ENCODE results near the gene SAMD1.

The SAMD1 gene

DNA sequence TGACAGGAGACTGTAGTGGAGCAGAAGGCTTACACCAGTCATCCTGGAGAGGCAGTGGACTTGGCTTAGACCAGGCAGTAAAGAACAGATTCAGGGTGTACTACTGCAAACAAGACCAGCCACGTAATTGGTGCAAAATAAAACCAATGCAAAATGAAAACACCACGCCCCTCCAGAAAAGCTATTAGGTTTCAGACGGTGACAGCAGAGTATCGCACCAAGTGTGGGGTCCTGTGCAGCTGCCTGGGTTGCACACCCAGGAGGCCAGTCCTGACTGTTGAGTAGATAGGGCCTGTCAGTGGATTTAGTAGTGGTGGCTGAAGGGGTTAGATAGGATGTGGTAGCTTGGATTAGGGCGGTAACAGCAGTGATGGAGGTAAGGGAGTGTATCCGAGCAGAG is 32.4 kb upstream of the SAMD1 start:
- Histone ChIP-seq H3K4me1 (ENCODE audit: low read depth, poor library complexity, severe bottlenecking) (peaks cover 13% of the 10 kb centered on the region), H3K4me2 (no peak overlapping the region), H2AFZ (ENCODE audit: low read depth) (no peak overlapping the region), H3K79me2 (ENCODE audit: insufficient read depth, low read depth) (no peaks in the 10 kb centered on the region), H3K4me3 (IDR thresholded peaks at IDR 0.05; ENCODE audit: insufficient read depth, low read depth, low read length) (no peak overlapping the region), H3K27me3 (ENCODE audit: insufficient read depth, low read depth) (no peaks in the 10 kb centered on the region), H3K36me3 (ENCODE audit: insufficient read depth) (no peaks in the 10 kb centered on the region), H4K20me1 (ENCODE audit: insufficient read depth) (no peaks in the 10 kb centered on the region), H3K27ac (no peak overlapping the region), H3K9ac (no peak overlapping the region)
- no peak for TF ChIP-seq CTCF (conservative IDR thresholded peaks at IDR 0.05; ENCODE audit: low read depth, low read length)

- TF ChIP-seq CTCF (conservative IDR thresholded peaks at IDR 0.05; ENCODE audit: low read depth, low read length), result no peak
- H3K9ac ChIP-seq, result no peak overlapping the region
- no peaks in the 10 kb centered on the region for H3K36me3 ChIP-seq (ENCODE audit: insufficient read depth)
- no peaks in the 10 kb centered on the region for H4K20me1 ChIP-seq (ENCODE audit: insufficient read depth)
- H3K4me2 ChIP-seq, result no peak overlapping the region
- H3K27me3 ChIP-seq (ENCODE audit: insufficient read depth, low read depth), result no peaks in the 10 kb centered on the region
- H3K79me2 ChIP-seq (ENCODE audit: insufficient read depth, low read depth), result no peaks in the 10 kb centered on the region; the same call in 1 of the 2 replicates
- H2AFZ ChIP-seq (ENCODE audit: low read depth), result no peak overlapping the region
- H3K4me3 ChIP-seq (IDR thresholded peaks at IDR 0.05; ENCODE audit: insufficient read depth, low read depth, low read length), result no peak overlapping the region
- peaks cover 10% of the 10 kb centered on the region for H3K4me1 ChIP-seq (ENCODE audit: low read depth, poor library complexity, severe bottlenecking)
- H3K27ac ChIP-seq, result no peak overlapping the region
Measured at GRCh38 chr19:14120497-14120780, 29.9 kb upstream of the SAMD1 start.

DNA sequence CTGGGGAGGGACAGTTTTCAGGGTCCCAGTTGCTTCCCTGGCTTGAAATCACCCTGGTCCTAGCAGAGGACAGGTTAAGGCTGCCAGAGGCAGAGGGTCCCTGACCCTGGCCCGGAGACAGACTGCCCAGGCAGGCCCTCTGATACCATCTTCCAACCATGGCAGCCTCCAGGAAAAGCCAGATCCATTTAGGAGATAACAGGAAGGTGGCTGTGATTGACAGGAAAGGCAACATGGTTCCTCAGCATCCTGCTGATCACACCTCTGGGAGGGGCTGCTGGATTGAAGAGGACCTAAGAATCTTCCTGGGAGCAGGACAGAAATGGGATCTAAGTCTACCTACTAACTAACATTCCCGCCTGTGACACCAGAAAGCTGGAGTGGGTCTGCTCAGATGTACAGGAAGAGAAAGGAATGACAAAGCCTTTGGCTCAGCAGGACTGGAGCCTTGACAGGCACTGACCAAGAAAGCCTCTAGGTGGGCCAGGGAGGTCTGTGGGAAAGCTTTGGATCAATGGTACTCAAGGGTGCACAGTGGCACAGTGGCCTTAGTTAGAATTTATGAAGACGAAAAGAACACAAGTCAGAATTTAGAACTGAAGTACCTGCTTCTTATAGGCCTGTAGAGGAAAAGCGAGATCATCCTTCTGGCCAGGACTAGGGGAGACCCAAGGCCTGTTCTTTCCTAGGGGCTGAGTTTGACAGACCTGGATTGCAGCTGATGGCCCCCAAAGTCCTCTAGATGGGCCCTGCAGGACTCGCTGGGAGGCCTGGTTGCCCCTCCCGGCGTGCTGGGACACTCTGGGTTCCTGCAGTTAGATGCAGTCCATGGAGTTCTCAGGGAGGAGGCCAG is 29.3 kb upstream of the SAMD1 start:
- Histone ChIP-seq H3K79me2 (ENCODE audit: insufficient read depth, low read depth) (no peaks in the 10 kb centered on the region; the same call in 1 of the 2 replicates), H3K4me1 (ENCODE audit: low read depth, poor library complexity, severe bottlenecking) (peaks cover 10% of the 10 kb centered on the region), H4K20me1 (ENCODE audit: insufficient read depth) (no peaks in the 10 kb centered on the region), H3K9ac (no peak overlapping the region), H3K27me3 (ENCODE audit: insufficient read depth, low read depth) (no peaks in the 10 kb centered on the region), H3K36me3 (ENCODE audit: insufficient read depth) (no peaks in the 10 kb centered on the region), H3K4me2 (no peak overlapping the region), H3K27ac (no peak overlapping the region), H3K4me3 (IDR thresholded peaks at IDR 0.05; ENCODE audit: insufficient read depth, low read depth, low read length) (no peak overlapping the region), H2AFZ (ENCODE audit: low read depth) (no peak overlapping the region)
- TF ChIP-seq CTCF (conservative IDR thresholded peaks at IDR 0.05; ENCODE audit: low read depth, low read length), result no peak

DNA sequence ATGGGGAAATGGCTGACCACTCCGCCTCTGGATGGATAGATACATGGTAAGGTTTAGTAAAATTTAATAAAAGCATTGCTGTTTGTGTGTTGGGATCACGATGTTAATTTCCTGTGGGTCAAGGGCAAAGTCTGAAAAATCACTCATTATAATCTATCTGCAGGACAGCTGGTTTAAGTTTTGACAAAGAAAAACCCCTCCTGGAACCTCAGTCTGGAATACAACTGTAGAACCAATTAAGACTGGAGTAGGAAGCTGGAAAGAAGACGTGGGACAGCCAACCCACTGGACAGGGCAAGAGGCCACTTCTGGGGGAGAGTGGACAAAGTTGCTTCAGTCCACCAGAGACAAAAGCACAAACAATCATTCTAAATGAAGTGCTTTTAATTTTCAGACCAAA is 28.6 kb upstream of the SAMD1 start:
- H3K27me3 ChIP-seq (ENCODE audit: insufficient read depth, low read depth), result no peaks in the 10 kb centered on the region
- no peak overlapping the region for H3K9ac ChIP-seq
- no peaks in the 10 kb centered on the region; the same call in 1 of the 2 replicates for H3K79me2 ChIP-seq (ENCODE audit: insufficient read depth, low read depth)
- no peaks in the 10 kb centered on the region for H4K20me1 ChIP-seq (ENCODE audit: insufficient read depth)
- peaks cover 10% of the 10 kb centered on the region for H3K4me1 ChIP-seq (ENCODE audit: low read depth, poor library complexity, severe bottlenecking)
- no peak overlapping the region for H3K4me3 ChIP-seq (IDR thresholded peaks at IDR 0.05; ENCODE audit: insufficient read depth, low read depth, low read length)
- H3K36me3 ChIP-seq (ENCODE audit: insufficient read depth), result no peaks in the 10 kb centered on the region
- no peak for TF ChIP-seq CTCF (conservative IDR thresholded peaks at IDR 0.05; ENCODE audit: low read depth, low read length)
- H2AFZ ChIP-seq (ENCODE audit: low read depth), result no peak overlapping the region
- no peak overlapping the region for H3K27ac ChIP-seq
- no peak overlapping the region; the same call in 1 of the 2 replicates for H3K4me2 ChIP-seq

Measured in KMS-11 (cell line).